ENCODE data around the gene FRMD8.
"Not testable (repeated sequence)": the region's sequence is repeated elsewhere in the genome, so short reads cannot be mapped to it uniquely, and the experiment has no call there.

The FRMD8 gene

GRCh38 chr11:65411681-65412070, 25.2 kb downstream of the FRMD8 start:
- no peak for TF ChIP-seq CTCF (IDR thresholded peaks at IDR 0.05; ENCODE audit: low read depth, low read length)
- no peak for TF ChIP-seq MYC (IDR thresholded peaks at IDR 0.05; ENCODE audit: low read depth, low read length)
- no peak for TF ChIP-seq POLR2A (IDR thresholded peaks at IDR 0.05; ENCODE audit: extremely low read depth, insufficient read length)
- no peak for TF ChIP-seq MAX (IDR thresholded peaks at IDR 0.05; ENCODE audit: low read depth, low read length)
- no peak overlapping the region for H3K4me3 ChIP-seq (ENCODE audit: low read depth, low read length)
- no peak for DNase-seq (ENCODE audit: low read depth)

GRCh38 chr11:65412271-65413076, 26.0 kb downstream of the FRMD8 start:
- TF ChIP-seq POLR2A (IDR thresholded peaks at IDR 0.05; ENCODE audit: extremely low read depth, insufficient read length) (no peak), MYC (IDR thresholded peaks at IDR 0.05; ENCODE audit: low read depth, low read length) (no peak)
- DNase-seq (ENCODE audit: low read depth) = peak; percentile 0
- H3K4me3 ChIP-seq (ENCODE audit: low read depth, low read length) = no peak overlapping the region

- DNase-seq (ENCODE audit: low read depth); H3K4me3 ChIP-seq (ENCODE audit: low read depth, low read length): not testable (repeated sequence)
Observed at GRCh38 chr11:65413077-65413664, 26.7 kb downstream of the FRMD8 start.

GRCh38 chr11:65414776-65415498, 28.5 kb downstream of the FRMD8 start:
- TF ChIP-seq MYC (IDR thresholded peaks at IDR 0.05; ENCODE audit: low read depth, low read length) = no peak
- no peak for TF ChIP-seq MAX (IDR thresholded peaks at IDR 0.05; ENCODE audit: low read depth, low read length)
- TF ChIP-seq CTCF (IDR thresholded peaks at IDR 0.05; ENCODE audit: low read depth, low read length) = no peak
- no peak for TF ChIP-seq POLR2A (IDR thresholded peaks at IDR 0.05; ENCODE audit: extremely low read depth, insufficient read length)
- DNase-seq (ENCODE audit: low read depth) = no peak
- H3K4me3 ChIP-seq (ENCODE audit: low read depth, low read length) = no peak overlapping the region

GRCh38 chr11:65415499-65416340, 29.3 kb downstream of the FRMD8 start:
- no peak overlapping the region for H3K4me3 ChIP-seq (ENCODE audit: low read depth, low read length)
- no peak for TF ChIP-seq MAX (IDR thresholded peaks at IDR 0.05; ENCODE audit: low read depth, low read length)
- no peak for TF ChIP-seq POLR2A (IDR thresholded peaks at IDR 0.05; ENCODE audit: extremely low read depth, insufficient read length)
- TF ChIP-seq MYC (IDR thresholded peaks at IDR 0.05; ENCODE audit: low read depth, low read length) = no peak
- TF ChIP-seq CTCF (IDR thresholded peaks at IDR 0.05; ENCODE audit: low read depth, low read length) = no peak
- DNase-seq (ENCODE audit: low read depth) = no peak

- no peak overlapping the region for H3K4me3 ChIP-seq (ENCODE audit: low read depth, low read length)
- DNase-seq (ENCODE audit: low read depth) = peak; percentile 88
- peak; percentile 71 for TF ChIP-seq MAX (IDR thresholded peaks at IDR 0.05; ENCODE audit: low read depth, low read length)
- TF ChIP-seq CTCF (IDR thresholded peaks at IDR 0.05; ENCODE audit: low read depth, low read length) = peak; percentile 93
- no peak for TF ChIP-seq POLR2A (IDR thresholded peaks at IDR 0.05; ENCODE audit: extremely low read depth, insufficient read length)
- TF ChIP-seq MYC (IDR thresholded peaks at IDR 0.05; ENCODE audit: low read depth, low read length) = peak; percentile 71; the same call in 1 of the 2 replicates
Observed at GRCh38 chr11:65416341-65416824, 29.9 kb downstream of the FRMD8 start.
